NB4 (cell line): ENCODE results near the gene ZC3H11A.
"Not testable (repeated sequence)": the region's sequence is repeated elsewhere in the genome, so short reads cannot be mapped to it uniquely, and the experiment has no call there.

Experiments used
- DNase-seq: peaks from one replicate; pipeline ENCODE4 v3.0.0; 2010; ENCODE audit warnings: low read depth
- H3K4me3 ChIP-seq: one replicate; pipeline ENCODE4 v1.5.1; 2011; ENCODE audit warnings: mild to moderate bottlenecking, low read depth, low read length, moderate library complexity
- MAX ChIP-seq: IDR thresholded peaks from 2 replicates; pipeline ENCODE4 v1.6.1; 2011; ENCODE audit warnings: low read depth, low read length
- MYC ChIP-seq: IDR thresholded peaks from 2 replicates; pipeline ENCODE4 v1.6.1; 2011; ENCODE audit warnings: low read depth, low read length
- POLR2A ChIP-seq: IDR thresholded peaks from 2 replicates; pipeline ENCODE4 v1.6.1; 2011; ENCODE audit warnings: mild to moderate bottlenecking; ENCODE audit not compliant: insufficient read length; ENCODE audit errors: extremely low read depth
- TF ChIP-seq, protein P1 (sequence below): IDR thresholded peaks from one replicate; pipeline ENCODE4 v1.5.1; 2012; ENCODE audit warnings: low read depth, low read length

ZC3H11A gene

DNA sequence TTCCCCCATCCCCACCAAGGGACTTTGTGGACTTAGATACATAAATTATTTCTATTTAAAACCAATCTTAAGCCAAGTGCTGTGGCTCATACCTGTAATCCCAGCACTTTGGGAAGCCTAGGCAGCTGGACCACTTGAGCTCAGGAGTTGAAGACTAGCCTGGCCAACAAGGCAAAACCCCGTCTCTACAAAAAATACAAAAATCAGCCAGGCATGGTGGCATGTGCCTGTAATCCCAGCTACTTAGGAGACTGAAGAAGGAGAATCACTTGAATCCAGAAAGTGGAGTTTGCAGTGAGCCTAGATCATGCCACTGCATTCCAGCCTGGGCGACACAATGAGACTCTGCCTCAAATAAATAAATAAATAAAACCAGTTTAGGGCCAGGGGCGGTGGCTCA is 34.9 kb upstream of the ZC3H11A start:
- TF ChIP-seq, protein P1, sequence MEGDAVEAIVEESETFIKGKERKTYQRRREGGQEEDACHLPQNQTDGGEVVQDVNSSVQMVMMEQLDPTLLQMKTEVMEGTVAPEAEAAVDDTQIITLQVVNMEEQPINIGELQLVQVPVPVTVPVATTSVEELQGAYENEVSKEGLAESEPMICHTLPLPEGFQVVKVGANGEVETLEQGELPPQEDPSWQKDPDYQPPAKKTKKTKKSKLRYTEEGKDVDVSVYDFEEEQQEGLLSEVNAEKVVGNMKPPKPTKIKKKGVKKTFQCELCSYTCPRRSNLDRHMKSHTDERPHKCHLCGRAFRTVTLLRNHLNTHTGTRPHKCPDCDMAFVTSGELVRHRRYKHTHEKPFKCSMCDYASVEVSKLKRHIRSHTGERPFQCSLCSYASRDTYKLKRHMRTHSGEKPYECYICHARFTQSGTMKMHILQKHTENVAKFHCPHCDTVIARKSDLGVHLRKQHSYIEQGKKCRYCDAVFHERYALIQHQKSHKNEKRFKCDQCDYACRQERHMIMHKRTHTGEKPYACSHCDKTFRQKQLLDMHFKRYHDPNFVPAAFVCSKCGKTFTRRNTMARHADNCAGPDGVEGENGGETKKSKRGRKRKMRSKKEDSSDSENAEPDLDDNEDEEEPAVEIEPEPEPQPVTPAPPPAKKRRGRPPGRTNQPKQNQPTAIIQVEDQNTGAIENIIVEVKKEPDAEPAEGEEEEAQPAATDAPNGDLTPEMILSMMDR = no peak
- no peak for TF ChIP-seq MYC
- TF ChIP-seq POLR2A = no peak
- no peak for TF ChIP-seq MAX
- no peak for DNase-seq
- no peak overlapping the region for H3K4me3 ChIP-seq

GRCh38 chr1:203761958-203762357 is 33.5 kb upstream of the ZC3H11A start:
- H3K4me3 ChIP-seq, DNase-seq: not testable (repeated sequence)

DNA sequence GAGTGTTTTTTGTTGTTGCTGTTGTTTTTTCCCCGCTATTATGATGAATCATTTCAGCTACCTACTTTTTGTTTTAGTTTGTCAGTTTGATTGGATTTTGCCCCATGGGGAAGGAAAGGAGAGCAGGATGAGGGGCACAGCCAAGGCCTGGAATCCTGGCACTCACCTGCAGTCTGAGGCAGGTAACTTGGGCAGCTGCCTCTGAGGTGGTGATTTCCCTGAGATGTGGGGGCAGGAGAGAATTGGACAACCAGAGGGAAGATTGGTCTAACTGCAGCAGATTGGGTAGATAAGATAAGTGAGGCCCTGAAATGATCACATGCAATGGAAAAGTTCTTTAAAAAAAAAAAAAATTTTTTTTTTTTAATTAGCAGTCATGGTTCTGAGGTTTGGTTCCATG is 31.9 kb upstream of the ZC3H11A start:
- DNase-seq = no peak
- no peak overlapping the region for H3K4me3 ChIP-seq
- TF ChIP-seq MYC (no peak), MAX (no peak), POLR2A (no peak)
- TF ChIP-seq, protein P1 = no peak

- H3K4me3 ChIP-seq = no peak overlapping the region
- TF ChIP-seq, protein P1 = no peak
- TF ChIP-seq POLR2A = no peak
- DNase-seq = no peak
Observed at GRCh38 chr1:203764105-203765028, 31.1 kb upstream of the ZC3H11A start.

- no peak within 1 kb of the TSS for H3K4me3 ChIP-seq
- TF ChIP-seq POLR2A (no peak), MYC (no peak), MAX (no peak)
- TF ChIP-seq, protein P1 = no peak
- DNase-seq = no peak
Observed at GRCh38 chr1:203765029-203765837, 30.2 kb upstream of the ZC3H11A start, which contains the start of gene LAX1. TSS of gene LAX1 (plus strand) at chr1:203765183. CDS start at chr1:203765566, 383 bp downstream.

- TF ChIP-seq MYC (no peak), MAX (no peak), POLR2A (no peak)
- TF ChIP-seq, protein P1 = no peak
- no peak overlapping the region for H3K4me3 ChIP-seq
- no peak for DNase-seq
Observed at GRCh38 chr1:203768256-203768655, 27.2 kb upstream of the ZC3H11A start.
